GM12892 (cell line): ENCODE data around the gene CLDN1.

ENCODE experiments used
- POLR2A ChIP-seq: IDR thresholded peaks from 2 replicates; pipeline ENCODE4 v1.6.1; 2011; ENCODE audit warnings: low read depth, low read length, control low read depth
- POLR2AphosphoS5 ChIP-seq: IDR thresholded peaks from 2 replicates; pipeline ENCODE4 v1.6.1; 2011; ENCODE audit warnings: low read depth, low read length, control low read depth

GRCh38 chr3:190318666-190319065, 3.6 kb downstream of the CLDN1 start:
- TF ChIP-seq POLR2A (no peak), POLR2AphosphoS5 (no peak)
